RKO (cell line): ENCODE results near the gene KCNMA1.

Source experiments
- DNase-seq: peaks from one replicate; pipeline ENCODE4 v3.0.0-alpha.2; 2016; ENCODE audit warnings: low spot score

The KCNMA1 gene

GRCh38 chr10:77152256-77152655 is 485.4 kb downstream of the KCNMA1 start:
- no peak for DNase-seq

- no peak for DNase-seq
These were observed 486.2 kb downstream of the KCNMA1 start for GRCh38 chr10:77151408-77151807.

- no peak for DNase-seq
These were observed 487.9 kb downstream of the KCNMA1 start for GRCh38 chr10:77149706-77150105.

- no peak for DNase-seq
These were observed 488.6 kb downstream of the KCNMA1 start for GRCh38 chr10:77149001-77149400.

GRCh38 chr10:77147871-77148270 is 489.7 kb downstream of the KCNMA1 start:
- no peak for DNase-seq

GRCh38 chr10:77146712-77147336 is 490.8 kb downstream of the KCNMA1 start:
- no peak for DNase-seq

GRCh38 chr10:77144656-77145055 is 493.0 kb downstream of the KCNMA1 start:
- no peak for DNase-seq

- DNase-seq = no peak
These were observed 498.1 kb downstream of the KCNMA1 start for GRCh38 chr10:77139252-77140160.

GRCh38 chr10:77138541-77138940 is 499.1 kb downstream of the KCNMA1 start:
- no peak for DNase-seq

GRCh38 chr10:77135555-77135954 is 502.1 kb downstream of the KCNMA1 start:
- DNase-seq = no peak

- DNase-seq = no peak
These were observed 506.4 kb downstream of the KCNMA1 start for GRCh38 chr10:77131214-77131613.

GRCh38 chr10:77127243-77127642 is 510.4 kb downstream of the KCNMA1 start:
- no peak for DNase-seq

- no peak for DNase-seq
These were observed 512.4 kb downstream of the KCNMA1 start for GRCh38 chr10:77125231-77125630.

GRCh38 chr10:77123330-77123729 is 514.3 kb downstream of the KCNMA1 start:
- DNase-seq = no peak

- no peak for DNase-seq
These were observed 515.8 kb downstream of the KCNMA1 start for GRCh38 chr10:77121829-77122228.

GRCh38 chr10:77120666-77121376 is 516.8 kb downstream of the KCNMA1 start:
- DNase-seq = no peak

GRCh38 chr10:77120012-77120411 is 517.6 kb downstream of the KCNMA1 start:
- no peak for DNase-seq

GRCh38 chr10:77118603-77119282 is 518.9 kb downstream of the KCNMA1 start:
- DNase-seq = no peak

GRCh38 chr10:77117501-77117900 is 520.1 kb downstream of the KCNMA1 start:
- DNase-seq = no peak

- DNase-seq = no peak
These were observed 520.7 kb downstream of the KCNMA1 start for GRCh38 chr10:77116904-77117303.

- no peak for DNase-seq
These were observed 523.3 kb downstream of the KCNMA1 start for GRCh38 chr10:77114181-77114821.
